GM19438 (cell line): ENCODE data around the gene LRRC32.

Source experiments
- ATAC-seq: cut with Tn5 transposase; IDR thresholded peaks from one replicate; pipeline ENCODE4 v1.9.1; 2021; ENCODE audit warnings: low read depth; ENCODE audit not compliant: unreplicated experiment

Gene LRRC32

DNA sequence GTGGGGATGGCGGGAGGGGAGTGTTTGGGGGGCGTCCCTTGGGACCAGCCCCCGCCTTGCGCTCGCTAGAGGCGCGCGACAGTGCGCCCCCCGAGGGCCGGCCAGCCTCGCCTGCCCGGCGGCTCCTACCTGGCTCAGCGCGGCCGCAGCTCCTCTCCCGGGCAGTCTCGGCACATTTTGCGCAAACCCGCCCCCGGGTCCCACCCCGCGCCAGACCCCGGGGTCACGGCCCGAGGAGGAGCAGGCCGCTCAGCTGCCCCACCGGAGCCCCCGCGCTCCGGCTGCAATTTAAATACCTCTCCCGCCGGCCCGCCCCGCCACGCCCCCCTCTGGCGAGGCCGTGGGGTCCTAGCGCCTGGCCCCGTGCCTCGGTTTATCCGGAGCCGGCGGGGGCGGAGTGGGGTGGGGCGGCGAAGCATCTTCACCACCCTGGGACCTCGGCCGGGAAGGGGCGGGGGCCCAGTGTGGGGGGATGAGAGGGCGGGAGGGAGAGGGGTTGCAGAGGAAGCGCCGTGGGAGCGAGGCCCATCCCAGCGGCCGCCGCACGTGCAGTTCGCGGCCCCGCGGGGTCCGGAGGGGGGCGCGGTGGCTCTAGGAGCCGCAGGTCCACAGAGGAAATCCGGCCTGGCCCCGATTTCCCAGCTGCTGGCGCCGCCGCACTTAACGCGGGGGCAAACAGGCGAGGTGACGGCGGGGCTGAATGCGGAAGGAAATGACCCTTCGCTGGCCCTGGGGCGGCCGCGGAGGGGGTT is at the start of gene LRRC32:
Gene LRRC32 (minus strand): TSS at position 263 of the 752 bp plus-strand sequence. CDS start 4,793 bp downstream, outside the sequence.
- ATAC-seq: no peak

- no peak for ATAC-seq
Observed at GRCh38 chr11:76719686-76720085, 49.1 kb upstream of the LRRC32 start.

DNA sequence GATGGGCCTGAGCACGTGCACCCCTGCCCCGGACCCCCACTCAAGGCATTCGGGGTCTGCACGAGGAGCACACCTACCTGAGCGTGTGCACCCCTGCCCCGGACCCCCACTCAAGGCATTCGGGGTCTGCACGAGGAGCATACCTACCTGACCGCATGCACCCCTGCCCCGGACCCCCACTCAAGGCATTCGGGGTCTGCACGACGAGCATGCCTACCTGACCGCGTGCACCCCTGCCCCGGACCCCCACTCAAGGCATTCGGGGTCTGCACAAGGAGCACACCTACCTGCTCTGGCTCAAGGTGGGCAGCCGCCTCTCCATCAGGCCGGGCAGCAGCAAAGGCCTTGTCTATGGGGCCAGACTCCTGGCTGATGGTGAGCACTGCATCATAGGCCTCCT is 48.7 kb upstream of the LRRC32 start:
- ATAC-seq: no peak

GRCh38 chr11:76717816-76718215 is 47.3 kb upstream of the LRRC32 start:
- ATAC-seq: no peak

DNA sequence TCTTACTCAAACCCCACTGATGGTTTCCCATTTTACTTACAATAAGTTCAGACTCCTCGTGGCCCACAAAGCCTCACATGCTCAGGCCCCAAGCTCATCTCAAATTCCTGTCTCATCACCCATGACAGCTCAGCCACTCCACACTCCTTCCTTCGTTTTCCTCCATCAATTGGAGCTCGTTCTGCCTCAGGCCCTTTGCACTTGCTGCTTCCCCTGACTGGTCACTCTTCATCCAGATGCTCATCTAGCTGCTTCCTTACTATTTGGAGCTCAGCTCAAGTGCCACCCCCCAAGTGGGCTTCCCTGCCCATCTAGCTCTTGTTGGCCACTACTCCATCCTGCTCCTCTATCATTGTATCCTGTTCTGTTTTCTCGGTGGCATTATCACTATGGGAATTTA is 46.8 kb upstream of the LRRC32 start:
- no peak for ATAC-seq

DNA sequence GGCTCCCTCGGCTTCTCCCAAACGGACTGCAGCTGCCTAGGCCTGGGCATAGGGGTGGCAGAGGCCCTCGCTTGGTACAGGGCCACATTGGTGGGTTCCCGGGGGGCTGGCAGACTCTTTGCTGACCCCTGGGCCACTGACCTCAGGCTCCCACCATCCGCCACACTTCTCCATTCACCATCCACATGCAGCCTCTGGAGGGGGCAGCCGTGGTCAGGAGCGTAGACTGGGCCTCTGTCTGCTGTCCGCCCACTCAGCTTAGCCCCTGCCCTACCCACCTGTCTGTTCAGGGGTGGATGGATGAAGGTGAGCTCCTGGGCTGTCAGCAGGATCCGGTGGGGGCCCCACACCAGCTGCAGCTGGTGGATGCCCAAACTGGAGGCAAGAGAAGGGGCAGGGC is 45.7 kb upstream of the LRRC32 start:
- ATAC-seq: no peak

DNA sequence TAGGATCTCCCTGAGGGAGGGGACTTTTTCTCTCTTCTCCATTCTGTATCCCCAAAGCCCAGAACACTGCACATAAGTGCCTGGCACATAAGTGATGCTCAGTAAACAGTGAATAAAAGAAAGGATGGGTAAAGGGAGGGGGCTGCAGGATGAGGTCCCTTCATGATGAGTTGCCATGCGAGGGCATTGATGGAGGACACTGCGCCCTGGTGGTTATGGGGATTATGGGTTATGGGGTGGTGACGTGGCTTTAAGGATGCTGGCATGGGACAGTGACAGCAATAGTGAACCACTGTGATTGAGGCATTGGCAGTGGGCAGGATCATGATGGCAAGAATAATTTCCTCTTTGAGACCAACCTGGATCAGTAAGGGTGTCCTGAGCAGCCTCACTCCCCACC is 43.9 kb upstream of the LRRC32 start:
- ATAC-seq: no peak

DNA sequence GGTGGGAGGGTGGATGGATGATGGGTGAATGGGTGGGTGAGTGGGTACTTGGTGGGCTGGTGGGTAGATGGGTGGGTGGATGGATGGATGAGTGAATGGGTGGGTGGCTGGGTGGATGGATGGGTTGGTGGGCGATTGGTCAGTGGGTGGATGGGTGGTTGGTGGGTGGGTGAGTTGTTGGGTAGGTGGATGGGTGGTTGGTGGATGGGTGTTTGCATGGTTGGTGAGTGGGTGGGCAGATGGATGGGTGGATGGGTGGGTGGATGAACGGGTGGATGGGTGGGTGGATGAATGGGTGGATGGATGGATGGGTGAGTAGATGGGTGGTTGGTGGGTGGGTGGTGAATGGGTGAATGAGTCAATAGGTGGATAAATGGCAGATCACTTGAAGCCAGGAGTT is 43.0 kb upstream of the LRRC32 start:
- no peak for ATAC-seq

DNA sequence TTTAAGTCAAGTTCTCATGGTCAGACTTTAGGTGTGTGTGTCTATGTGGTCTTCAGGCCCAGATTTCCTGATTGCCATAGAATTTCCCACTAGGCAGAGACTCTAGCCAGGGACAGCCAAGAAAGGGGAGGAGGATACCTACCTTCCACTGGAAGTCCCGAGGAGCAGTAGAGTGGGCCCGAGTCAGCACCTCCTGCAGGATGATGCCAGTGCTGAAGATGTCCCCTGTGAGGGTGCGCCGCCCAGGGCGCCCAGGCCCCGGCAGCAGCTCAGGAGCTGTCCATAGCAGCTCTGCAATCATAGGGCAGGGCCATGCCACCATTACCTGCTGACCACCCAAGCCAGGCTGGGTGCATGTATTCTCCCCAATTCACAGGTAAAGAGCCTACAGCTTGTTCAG is 41.6 kb upstream of the LRRC32 start:
- ATAC-seq: no peak

DNA sequence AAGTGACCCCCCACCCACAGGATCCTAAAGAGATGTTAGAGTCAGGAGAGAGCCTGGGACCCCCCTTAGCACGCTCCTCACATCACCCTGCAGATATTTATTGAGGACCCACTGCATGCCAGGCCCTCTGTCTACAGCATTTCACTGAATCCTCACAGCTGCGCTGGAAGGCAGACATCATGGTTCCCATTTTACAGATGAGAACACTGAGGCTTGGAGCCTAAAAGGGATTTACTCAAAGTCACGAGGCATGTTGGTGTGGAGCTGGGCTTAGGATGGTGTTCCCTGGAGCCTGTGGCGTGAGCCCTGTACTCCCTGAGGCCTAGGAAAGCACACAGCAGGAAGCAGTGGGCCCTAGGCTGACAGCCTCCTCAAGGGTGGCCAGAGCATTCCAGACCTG is 39.2 kb upstream of the LRRC32 start:
- no peak for ATAC-seq

GRCh38 chr11:76708972-76709660 is 38.6 kb upstream of the LRRC32 start:
- no peak for ATAC-seq

DNA sequence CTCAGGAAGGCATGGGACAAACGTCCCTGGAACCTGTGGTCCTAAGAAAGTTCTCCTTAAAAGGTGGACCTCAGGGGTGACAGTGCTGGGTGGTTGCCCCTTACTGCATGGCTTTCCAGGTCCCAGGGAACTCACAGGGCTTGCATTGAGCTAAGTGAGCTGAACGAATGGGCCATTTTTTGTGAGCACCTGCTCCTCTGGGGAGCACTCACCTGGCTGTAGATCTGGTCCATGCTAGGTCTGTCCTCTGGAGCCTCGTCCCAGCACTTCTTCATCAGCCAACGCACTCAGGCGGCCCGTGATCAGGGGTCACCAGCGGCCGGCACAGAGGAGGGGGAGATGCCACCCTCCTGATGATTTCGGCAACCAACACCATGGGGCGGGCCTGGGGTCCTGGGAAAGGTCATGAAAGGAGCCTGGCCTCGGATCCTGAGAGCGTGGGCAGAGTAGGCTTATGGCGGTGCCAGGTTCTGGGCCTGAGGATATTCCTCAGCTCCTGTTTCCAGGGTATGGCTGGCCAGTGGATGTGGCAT is 36.8 kb upstream of the LRRC32 start:
- no peak for ATAC-seq

DNA sequence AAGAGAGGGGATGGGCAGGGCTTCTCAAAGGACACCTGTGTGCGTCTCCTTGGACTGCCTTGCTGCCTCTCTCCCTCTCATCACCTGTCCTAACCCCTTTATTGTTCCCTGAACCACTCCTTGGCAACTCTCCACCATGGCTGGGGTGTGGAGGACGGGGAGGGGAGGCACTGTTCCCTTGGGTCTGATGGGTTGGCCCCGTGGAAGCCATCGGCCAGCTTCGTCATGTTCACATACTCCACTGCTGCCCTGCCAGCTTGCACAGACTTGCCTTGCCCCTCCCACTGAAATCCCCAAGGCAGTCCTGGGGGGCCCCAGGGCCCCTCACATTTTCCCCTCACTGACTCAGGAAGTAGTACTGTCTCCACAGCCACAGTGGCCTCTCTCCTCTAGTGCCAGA is 36.1 kb upstream of the LRRC32 start:
- no peak for ATAC-seq

GRCh38 chr11:76705826-76706225 is 35.3 kb upstream of the LRRC32 start:
- ATAC-seq: no peak

GRCh38 chr11:76704171-76704948 is 33.8 kb upstream of the LRRC32 start:
- ATAC-seq: no peak

DNA sequence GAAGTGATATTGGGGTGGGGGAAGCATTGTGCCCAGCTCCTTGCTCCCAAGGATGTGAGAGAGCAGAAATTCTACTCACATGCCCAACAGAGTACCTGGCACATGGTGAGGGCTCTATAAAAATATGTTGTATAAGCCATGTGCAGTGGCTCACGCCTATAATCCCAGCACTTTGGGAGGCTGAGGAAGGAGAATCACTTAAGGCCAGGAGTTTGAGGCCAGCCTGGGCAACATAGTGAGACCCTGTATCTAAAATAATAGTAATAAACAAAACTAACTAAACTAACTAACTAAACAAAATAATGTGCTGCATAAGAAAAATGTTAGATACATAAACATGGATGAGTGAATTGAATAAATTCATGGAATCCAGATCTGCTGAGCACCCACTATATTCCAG is 33.2 kb upstream of the LRRC32 start:
- no peak for ATAC-seq

DNA sequence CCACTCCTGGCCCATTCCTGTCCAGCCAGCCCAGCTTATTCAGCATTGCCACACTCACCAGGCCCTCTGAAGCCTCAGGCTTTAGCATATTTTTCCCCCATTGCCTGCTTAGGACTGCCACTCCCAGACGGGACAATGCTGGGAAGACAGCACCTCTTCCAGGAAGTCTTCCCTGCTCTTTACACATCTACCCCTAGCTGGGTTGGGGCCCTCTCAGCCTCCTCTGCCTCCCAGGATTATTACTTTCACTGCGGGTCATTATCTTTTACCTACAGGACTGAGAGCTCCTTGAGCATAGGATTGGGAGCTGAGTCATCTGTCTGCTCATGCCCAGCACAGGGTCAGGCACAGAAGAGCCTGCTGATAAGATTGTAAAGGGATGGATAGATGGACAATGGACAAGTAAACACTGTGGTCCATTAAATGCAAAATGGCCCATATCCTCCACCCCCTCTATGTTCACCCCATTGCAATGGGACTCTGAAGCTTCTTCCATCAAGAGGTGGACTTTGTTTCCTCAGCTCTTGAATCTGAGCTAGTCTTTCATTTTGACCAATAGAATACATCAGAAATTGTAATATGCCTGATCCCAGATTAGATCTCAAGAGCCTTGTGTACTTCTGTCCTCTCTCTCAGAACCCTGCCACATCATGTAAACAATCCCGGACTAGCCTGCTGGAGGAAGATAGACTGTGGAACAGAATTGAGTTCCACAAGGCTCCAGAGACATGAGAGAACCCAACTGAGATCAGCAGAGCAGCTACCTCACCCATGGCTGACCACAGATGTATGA is 32.0 kb upstream of the LRRC32 start:
- ATAC-seq: no peak

DNA sequence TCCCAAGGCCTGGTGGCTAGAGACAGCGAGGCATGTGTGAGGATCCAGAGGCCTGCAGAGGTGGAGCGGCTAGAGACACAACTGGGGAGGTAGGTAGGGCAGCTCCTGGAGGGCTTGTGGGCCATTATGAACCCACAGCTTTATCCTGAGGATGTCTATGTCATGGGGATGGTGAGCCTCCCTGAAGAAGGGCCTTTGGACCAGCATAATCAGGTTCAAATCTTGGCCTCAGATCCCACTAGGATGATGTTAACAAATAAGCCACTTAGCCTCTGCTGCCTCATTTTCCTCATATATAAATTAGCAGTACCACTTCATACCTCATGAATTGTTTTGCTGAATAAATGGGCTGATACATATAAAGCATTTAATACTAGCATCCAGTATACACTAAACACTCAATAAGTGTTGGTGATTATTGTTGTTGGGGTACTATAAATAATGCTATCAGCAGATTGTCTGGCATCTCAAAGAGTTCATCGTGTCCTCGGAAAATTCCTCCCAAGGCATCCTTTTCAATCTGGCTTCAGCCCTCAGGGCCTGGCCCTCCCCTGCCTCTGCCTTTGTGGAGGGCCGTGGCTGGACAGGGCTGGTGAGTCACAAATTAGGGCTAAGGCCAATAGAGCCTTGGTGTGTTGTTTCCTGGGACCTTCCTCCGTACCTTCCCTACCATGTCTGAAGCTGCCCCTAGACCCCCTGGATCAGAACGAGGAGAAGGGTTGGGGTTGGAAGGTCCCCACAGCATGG is 30.9 kb upstream of the LRRC32 start:
- no peak for ATAC-seq

GRCh38 chr11:76700177-76701100 is 29.9 kb upstream of the LRRC32 start:
- no peak for ATAC-seq
